Measurements from ENCODE around the gene RBM23.
"Not testable (repeated sequence)": the region's sequence is repeated elsewhere in the genome, so short reads cannot be mapped to it uniquely, and the experiment has no call there.

The RBM23 gene

GRCh38 chr14:22915886-22916521, 2.9 kb downstream of the RBM23 start:
- no peak for DNase-seq (ENCODE audit: low spot score)

GRCh38 chr14:22914836-22915235, 4.1 kb downstream of the RBM23 start:
- DNase-seq (ENCODE audit: low spot score), result not testable (repeated sequence)

GRCh38 chr14:22910916-22911315, 8.0 kb downstream of the RBM23 start:
- no peak for DNase-seq (ENCODE audit: low spot score)

GRCh38 chr14:22908601-22909000, 10.3 kb downstream of the RBM23 start:
- no peak for DNase-seq (ENCODE audit: low spot score)

- DNase-seq (ENCODE audit: low spot score), result no peak
Observed at GRCh38 chr14:22907429-22907828, 11.5 kb downstream of the RBM23 start.

- DNase-seq (ENCODE audit: low spot score), result no peak
Observed at GRCh38 chr14:22906073-22906472, 12.9 kb downstream of the RBM23 start.

GRCh38 chr14:22905627-22906026, 13.3 kb downstream of the RBM23 start:
- no peak for DNase-seq (ENCODE audit: low spot score)

- DNase-seq (ENCODE audit: low spot score), result no peak
Observed at GRCh38 chr14:22903742-22904087, 15.2 kb downstream of the RBM23 start.

- no peak for DNase-seq (ENCODE audit: low spot score)
Observed at GRCh38 chr14:22901799-22902198, 17.1 kb downstream of the RBM23 start.

GRCh38 chr14:22900081-22900799, 18.7 kb downstream of the RBM23 start:
- DNase-seq (ENCODE audit: low spot score), result peak; percentile 69

GRCh38 chr14:22898302-22899090, 20.5 kb downstream of the RBM23 start:
- DNase-seq (ENCODE audit: low spot score), result no peak

GRCh38 chr14:22897357-22897756, 21.6 kb downstream of the RBM23 start:
- no peak for DNase-seq (ENCODE audit: low spot score)

- DNase-seq (ENCODE audit: low spot score), result no peak
Observed at GRCh38 chr14:22896760-22897159, 22.2 kb downstream of the RBM23 start.

GRCh38 chr14:22896356-22896755, 22.6 kb downstream of the RBM23 start:
- no peak for DNase-seq (ENCODE audit: low spot score)

GRCh38 chr14:22895402-22895801, 23.5 kb downstream of the RBM23 start:
- no peak for DNase-seq (ENCODE audit: low spot score)

- no peak for DNase-seq (ENCODE audit: low spot score)
Observed at GRCh38 chr14:22893706-22894105, 25.2 kb downstream of the RBM23 start.

- peak; percentile 37 for DNase-seq (ENCODE audit: low spot score)
Observed at GRCh38 chr14:22892488-22892887, 26.5 kb downstream of the RBM23 start.

- no peak for DNase-seq (ENCODE audit: low spot score)
Observed at GRCh38 chr14:22890416-22890815, 28.5 kb downstream of the RBM23 start.

GRCh38 chr14:22888662-22889061, 30.3 kb downstream of the RBM23 start:
- DNase-seq (ENCODE audit: low spot score), result no peak

GRCh38 chr14:22887990-22888378, 31.0 kb downstream of the RBM23 start:
- DNase-seq (ENCODE audit: low spot score), result no peak

GRCh38 chr14:22887260-22887989, 31.5 kb downstream of the RBM23 start:
- no peak for DNase-seq (ENCODE audit: low spot score)

- DNase-seq (ENCODE audit: low spot score), result no peak
Observed at GRCh38 chr14:22886500-22887259, 32.3 kb downstream of the RBM23 start.
